Stimulated activated CD8-positive, alpha-beta memory T cell treated with anti-CD3 and anti-CD28 coated beads, Interleukin-2, amount 100 ng/mL, for 1 hour (primary cell): ENCODE measurements around the gene KNCN.
A peak's percentile ranks its signal among the peaks of the same experiment; 100 is the strongest.

Experiments used
- DNase-seq, 2 donors: peaks; one replicate each; pipeline ENCODE4 v3.0.0-alpha.2; 2020; ENCODE audit warnings: low read depth in 2 of 2

The KNCN gene

DNA sequence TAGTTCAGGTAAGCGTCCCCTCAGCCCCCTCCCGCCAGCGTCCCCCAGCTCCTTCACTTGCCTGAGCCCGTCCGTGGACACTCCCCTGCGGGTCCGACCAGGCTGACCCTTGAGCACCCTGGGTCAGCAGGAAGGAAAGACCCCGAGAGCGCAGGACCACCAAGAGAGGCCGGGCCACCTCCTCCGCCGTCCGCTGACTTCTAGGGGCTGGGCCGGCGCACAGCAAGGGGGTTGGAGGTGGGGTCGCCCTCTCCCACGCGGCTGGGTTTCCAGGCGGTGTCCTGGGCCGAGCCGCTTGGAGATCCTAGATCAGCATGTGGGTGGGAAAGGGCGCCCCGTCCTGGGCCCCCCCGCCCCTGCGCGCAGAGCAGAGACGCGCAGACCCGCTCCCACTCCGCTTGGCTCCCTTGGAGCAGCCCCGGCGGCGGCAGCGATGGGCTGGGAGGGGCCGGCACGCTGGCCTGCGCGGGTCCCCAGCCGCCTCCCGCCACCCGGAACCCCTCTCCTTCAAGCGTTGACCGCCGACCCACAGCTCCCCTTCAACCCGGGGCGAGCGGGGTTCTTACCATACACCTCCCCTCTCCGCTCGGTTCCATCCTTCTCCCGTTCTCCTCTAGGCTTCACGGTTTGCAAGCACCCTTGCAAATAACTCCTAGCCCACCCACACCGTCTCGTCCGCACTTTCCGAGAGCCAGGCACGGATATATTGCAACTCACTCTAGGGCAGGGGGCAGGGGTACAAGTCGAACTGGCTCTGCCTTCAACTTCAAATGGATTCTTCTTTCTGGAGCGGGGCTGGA, 7.5 kb downstream of the KNCN start:
- no peak for DNase-seq

DNA sequence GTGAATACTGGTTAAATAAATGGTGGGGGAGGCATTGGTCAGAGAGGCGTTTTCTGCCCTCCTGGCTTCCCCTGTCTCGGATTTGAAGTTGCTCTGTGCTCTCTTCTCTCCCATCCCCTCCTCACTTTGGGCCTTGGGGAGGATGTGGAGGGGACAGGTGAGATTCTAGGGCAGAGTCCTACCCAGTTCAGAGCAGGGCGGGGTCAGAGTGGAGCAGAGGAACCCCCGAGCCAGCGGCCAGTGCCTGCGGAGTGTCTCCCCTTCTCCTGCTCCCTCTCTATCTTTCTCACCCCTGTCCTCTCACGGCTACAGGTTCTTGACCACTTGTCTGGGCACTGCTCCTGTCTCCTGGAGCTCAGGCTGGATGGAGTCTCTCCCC, 8.1 kb downstream of the KNCN start:
- no peak for DNase-seq

DNA sequence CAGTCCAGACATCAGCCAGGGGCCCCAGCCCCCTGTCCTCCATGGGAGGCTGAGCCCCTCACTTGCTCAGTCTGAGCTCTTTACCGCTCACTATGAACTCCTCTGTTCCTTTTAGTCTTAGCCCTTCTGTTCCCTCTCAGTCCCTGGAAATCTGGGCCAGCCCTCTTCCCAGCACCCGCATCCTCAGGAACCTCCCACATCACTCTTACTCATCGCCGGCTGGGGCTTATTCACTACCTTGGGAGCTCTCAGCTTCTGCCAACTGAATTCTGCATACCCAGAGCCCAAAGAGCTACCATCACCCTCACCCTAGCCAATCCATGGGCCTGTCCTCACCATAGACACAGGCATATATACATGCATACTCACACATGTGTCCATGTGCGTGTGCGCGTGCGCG, 11.5 kb downstream of the KNCN start:
- no peak for DNase-seq

DNA sequence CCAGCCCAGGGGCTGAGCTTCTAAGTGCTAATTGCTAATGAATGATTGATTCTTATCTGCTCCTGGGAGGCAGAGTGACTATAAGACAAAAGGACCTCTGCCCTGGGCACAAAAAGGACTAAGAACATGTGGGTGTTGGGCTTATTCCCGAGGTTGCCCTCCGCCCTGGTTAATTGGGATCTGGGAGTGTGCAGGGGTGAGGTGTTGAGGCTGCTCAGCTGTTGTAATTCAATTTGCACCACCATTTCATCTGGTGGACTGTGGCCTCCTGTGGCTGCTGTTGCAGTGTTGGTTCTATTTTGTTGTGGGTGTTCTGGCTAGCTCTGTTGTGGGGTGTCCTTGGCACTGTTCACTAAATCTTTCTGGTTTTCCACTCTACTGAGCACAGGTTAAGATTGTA, 13.3 kb downstream of the KNCN start:
- DNase-seq, result no peak

DNA sequence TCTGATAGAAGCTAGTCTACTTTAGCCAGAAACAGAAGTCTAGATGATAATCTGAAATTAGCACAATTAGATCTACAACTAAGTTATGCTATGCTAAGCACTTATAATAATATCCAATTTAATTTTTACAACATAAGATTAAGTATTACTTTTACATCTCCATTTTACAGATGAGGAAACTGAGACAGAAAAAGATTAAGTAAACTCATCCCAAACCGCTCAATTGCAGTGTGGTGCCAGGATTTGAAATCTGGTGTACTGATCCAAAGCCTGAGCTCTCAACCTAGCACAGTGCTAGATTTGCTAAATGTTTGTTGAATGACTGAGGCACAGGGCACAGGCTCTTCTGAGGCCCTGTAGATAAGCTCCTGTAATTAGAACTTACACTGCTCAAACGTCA, 13.8 kb downstream of the KNCN start:
- DNase-seq, result no peak

DNA sequence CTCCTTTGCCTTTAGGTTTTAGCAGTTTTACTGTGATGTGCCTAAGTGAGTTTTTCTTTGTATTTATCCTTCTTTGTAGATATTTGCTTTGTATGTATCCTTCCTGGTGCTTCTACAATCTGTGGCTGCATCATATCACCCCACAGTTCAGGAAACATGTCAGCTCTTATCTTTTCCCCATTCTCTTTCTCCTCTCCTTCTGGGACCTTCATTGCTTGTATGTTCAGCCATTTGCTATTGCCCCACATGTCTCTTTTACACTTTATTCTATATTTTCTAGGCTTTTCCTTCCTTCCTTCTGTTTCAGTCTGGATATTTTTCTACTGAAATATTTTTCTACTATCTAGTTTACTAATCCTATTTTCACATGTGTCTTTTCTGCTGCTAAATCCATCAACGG, 14.9 kb downstream of the KNCN start:
- no peak for DNase-seq

DNA sequence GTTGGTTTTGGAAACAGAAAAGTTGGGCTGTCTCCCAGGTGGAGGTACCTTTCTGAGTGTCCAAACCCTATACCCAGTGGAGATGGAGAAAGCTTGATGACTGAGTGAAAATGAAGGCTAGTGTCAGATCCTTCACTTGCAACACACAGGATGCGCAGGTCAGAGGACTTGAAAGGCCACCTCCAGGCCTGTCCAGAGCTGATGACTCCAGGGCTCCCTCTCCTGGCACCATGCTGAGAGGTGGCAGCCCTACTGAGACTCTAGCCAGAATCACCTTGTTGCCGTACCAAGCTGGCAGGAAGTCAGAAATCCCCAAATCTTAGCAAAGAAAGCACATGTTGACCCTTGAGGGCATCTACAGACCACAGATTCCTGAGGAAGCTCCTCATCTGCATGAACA, 16.4 kb downstream of the KNCN start:
- no peak for DNase-seq

DNA sequence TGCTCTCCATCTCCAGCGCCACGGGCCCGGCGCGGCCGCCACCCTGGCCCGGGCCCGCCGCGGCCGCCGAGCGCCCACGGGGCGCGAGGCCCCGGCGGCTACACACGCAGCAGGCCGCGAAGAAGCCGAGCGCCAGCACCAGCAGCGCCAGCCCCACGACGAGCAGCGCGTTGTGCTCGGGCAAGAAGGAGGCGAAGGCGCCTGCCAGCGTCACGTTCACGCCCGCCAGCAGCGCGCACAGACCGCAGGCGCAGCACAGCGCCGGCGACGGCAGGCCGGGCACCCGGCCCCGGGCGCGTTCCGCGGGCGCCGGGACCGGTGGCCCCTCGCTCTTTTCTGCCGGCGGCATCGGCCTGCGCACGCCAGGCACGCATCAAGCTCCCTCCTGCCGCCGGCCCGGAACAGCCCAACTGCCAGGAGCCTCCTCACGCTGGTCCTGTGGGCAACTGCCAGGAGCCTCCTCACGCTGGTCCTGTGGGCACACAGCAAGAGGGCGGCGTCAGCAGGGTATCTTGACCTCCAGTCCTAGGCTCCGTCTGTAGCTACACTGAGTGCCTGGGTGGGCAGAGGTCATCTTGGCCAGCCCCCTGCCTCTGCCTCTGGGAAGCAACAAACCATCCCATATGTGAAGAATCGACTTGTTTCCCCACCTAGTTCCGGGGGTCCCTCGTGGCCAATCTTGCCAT, 18.1 kb downstream of the KNCN start:
- peak in 1 of 2 donors; percentile 16 for DNase-seq

DNA sequence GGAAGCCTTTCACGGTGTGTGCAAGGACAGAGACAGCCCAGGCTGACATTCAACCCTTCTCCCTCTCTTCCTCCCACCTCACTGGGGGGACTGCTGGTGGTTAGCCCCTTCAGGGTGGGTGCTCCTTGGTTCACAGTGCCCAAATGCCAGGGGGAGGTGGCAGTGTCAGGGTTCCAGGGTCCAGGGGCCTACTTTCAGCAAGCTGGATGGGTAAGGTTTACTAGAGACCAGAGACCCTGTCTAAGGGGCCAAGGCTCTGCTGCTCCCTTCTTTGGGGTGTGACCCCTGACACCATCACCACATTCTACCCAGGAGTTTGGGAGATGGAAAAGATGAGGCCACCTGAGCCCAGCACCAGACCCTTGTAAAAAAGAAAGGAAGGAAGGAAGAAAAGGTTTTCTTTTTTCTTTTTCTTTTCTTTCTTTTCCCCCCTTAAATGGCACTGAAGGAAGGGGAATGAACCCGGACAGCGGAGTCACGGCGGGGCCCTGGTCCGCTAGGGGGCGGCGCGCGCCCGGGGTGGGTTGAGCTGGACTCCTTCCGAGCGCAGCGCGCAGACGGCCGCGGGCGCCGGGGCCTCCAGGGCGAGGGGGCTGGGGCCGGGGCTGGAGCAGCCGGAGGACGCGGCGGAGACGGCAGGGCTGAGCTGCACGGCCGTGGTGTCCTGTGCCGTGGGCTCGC, 18.8 kb downstream of the KNCN start:
- DNase-seq, result peak; percentile 46 to 58

DNA sequence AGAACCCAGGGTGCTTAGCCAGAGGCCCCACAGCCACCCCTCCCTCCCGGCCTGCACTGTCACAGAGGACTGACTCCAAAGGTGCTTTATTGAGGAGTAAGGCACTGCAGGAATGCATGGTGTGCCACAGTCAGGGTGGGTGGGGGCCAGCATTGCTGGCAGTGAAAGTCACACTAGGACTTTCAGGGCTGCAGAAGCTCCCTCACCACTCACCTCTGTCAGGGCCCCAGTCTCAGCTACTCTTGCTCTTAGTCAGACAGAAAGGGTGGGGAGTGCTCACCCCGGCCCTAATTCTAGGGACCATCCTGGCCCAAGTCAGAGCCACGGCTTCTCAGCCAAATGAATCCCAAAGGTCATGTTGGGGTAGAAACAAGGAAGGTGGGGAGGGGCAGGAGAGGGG, 19.4 kb downstream of the KNCN start:
- no peak for DNase-seq

DNA sequence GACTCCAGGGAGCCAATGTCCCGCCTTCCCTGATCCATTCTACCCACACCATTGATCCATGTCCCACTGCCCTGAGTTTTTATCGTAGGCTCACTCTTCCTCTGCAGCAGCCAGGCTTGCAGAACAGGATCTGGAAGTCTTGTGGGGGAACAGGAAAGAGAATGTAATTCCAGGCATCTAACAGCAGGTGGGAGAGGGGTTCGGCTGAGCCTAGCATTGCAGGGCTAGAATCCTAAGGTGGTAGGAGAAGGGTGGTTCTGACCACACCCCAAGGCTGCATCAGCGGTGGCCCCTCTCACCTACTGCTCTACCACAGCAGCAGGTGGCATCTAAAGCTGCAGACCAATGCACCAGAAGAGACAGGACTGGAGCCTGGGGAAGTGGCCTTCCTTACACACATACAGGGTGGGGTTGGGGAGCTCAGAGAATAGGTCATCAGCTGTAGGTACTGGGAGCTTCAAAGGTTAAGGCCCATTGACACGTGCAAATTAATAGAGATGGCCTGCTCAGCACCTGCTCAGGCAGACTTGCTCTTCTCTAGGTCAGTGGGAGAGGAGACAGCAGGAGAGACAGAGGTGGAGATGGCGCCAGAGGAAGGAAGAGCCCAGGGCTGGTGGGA, 20.5 kb downstream of the KNCN start:
- DNase-seq, result no peak

DNA sequence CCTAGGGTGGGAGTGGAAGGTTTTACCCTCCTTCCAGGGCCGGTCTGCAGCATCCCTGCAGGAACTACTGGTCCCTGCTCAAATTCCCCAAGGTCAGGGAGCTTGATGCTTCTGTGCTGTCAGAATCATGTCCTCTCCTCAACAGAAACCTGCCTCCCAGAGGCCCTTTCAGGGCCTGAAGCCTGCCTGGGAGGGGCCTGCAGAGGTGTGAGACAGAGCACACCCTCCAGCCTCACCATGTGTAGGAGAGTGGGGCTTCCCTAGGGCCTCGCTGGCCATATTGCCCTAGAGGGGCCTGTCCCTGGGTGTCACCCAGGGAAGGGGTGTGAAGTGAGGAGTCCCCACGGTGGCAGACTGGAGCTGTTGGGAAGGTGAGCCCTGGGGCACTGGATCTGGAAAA, 21.1 kb downstream of the KNCN start:
- no peak for DNase-seq

DNA sequence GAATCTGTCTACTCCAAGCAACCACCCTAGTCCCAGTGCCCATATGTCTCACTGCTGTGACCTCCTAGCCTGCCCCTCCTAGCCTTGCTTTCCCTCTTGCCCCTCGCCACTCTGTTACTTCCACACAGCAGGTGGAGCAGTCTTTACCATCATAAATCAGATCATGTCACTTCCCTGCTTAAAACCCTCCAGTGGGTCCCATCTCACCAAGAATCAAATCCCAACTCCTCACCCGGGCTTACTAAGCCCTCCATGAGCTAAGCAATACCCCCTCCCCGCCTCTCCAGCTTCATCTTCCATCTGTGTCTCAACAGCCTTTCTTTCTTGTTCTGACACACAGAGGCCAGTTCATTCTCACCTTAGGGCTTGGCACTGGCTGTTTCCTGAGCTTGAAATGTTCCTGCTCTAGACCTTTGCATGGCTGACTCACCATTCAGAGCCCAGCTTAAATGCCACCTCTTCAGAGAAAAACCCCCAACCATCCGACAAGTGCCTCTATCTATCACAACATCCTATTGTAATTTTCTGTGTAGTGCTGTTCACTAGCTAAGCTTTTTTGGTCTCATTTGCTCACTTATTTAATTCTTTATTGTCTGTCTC, 22.3 kb downstream of the KNCN start:
- no peak for DNase-seq

DNA sequence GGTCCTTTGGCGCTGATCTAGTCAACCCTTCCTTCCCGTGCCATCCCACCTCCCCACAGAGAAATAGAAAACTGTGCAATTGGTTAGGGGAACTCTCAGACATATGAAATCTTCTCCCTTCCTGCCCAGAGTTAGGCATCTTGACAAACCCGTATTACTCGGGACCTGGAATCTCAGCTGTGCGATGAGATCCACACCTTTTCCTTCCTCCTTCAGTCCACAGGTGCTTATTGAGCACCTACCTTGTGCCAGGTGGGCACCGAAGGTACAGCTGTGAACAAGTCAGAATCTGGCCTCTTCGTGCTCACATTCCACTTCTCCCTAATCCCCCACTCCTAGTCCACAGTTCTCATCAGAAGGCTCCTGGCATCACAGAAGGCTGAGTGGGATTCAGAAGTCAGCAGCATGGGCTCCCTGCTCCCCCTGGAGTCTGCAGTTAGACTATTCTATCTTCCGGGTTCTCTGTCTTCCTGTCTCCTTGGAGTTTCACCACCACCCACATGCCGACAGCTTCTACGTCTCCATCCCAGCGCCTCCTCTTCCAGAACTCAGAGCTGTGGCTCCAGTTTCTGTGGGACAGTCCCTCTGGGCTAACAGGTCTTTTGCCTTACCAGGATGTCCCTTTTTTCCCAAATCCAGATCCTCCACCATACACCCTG, 23.0 kb downstream of the KNCN start:
- no peak for DNase-seq

DNA sequence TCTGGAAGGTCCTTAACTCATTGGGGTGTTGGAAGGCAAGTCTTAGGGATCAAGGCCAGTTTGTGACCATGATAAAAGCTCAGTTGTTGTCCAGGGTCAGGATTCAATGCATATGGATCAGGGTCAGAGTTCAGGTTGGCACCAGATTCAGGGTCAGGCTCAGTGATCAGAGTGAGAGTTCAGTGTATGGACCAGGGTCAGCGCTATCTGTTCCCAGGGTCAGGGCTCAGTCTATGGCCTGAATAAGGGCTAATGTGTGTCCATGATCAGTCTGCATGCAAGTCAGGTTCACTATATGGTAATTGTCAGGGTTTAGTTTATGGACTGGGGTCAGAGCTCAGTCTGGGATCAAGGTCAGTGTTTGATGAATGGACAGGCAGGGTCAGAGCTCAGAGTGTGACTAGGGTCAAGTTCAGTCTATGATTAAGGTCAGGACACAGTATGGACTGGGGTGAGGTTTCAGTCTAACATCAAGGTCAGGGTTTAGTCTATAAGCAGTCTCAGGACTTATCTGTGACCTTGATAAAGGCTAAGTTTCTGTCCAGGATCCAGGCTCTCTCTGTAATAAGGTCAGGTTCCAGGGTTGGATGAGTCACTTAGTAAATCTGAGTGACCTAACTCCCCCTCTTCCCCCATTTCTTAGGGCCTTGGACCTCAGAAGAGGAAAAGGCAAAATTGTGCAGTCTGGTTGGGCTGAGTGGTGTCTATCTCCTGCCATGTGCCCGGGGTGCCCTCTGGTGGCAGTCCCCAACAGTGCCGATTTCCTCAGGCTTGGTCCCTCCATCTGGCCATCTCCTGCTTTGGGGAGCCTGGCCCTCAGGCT, 23.8 kb downstream of the KNCN start:
- peak; percentile 42 to 43 for DNase-seq

DNA sequence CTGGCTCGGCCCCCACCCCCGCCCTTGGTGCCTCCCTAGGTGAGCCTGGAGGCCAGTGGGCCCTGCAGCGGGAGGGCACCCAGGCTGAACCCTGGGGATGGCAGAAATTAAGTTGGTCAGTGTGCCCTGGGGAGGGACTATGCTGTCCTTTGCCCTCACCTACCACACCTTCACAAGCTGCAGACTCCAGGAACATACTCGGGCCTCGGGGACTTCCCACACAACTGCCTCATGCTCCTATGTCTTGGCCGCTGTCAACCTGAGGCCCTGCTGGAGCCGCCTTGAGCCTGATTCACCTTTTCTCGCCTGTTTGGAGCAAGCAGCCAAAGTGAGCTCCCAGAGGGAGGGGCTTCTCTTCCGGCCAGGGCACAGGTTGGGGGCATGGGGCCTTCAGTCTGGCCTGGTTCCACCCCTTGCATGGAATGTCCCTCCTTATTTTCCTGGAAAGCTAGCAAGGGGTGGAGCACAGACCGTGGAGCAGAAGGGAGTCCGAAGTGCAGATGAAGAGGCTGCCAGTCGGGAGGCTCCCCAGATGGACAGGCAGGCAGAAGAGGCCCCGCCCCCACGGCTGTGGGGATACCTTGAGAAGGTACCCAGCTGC, 24.7 kb downstream of the KNCN start:
- DNase-seq, result no peak

DNA sequence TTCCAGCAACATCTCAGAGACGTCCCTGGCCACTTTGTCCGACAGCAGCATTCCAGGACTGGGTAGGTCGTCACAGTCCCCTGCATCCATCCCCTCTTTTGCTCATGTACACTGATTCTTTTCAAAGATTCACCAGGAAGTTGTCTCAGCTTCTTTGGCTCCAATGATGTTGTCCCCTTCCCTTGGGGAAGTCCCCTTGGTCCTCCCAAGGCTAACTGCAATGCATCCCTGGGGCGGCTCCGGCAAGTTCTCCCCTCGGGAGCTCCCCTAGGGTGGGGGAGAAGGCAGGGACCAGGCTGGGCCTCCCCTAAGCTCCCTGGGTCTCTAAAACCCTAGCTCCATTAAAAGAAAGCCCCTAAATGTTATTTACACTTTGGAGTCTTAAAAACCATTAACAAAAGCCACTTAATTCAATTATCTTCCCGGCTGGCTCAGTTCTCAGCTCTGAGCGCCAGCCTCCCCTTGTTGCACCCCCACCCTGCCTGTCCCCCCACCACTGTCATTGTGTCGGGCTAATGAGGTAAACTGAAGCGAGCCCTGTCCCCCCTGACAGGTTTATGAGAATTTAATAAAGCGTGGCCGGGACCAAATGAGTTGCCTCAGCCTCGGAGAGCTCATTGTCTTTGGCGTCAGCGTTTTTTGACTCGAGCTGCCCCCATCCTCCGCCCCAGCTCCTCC, 25.3 kb downstream of the KNCN start:
- DNase-seq, result no peak

DNA sequence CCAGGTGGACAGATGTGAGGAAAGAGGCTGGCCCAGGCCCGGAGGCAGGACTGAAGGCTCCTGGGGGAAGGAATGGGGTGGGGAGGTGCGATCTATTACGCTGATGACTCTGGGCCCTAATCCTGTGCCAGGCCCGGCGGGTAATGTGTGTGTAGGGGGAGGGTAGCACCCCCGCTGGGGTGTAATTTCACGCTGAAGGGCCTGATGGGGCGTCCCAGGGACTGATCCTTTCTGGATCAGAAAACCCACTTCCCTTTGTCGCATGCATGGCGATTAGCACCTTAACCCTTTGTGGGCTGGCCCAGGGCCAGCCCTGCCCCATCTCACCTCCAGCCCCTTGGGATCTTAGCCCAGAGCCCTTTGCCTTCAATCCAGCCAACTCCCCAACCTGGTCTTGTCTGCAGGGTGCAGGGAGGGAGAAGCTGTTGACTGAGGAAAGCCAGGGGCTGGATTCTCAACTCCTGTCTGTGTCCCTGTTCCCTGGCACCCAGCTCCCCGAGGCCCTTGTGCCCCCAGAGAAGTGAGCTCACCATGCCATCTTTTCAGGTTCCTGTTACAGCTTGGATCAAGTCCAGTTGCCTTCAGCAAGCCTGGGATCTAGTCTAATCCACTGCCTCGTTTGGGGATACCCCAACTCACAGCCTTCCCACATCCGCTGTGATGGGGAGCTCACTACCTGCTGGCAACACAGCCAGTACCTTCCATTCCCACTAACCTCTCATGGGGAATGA, 26.0 kb downstream of the KNCN start:
- DNase-seq, result no peak

DNA sequence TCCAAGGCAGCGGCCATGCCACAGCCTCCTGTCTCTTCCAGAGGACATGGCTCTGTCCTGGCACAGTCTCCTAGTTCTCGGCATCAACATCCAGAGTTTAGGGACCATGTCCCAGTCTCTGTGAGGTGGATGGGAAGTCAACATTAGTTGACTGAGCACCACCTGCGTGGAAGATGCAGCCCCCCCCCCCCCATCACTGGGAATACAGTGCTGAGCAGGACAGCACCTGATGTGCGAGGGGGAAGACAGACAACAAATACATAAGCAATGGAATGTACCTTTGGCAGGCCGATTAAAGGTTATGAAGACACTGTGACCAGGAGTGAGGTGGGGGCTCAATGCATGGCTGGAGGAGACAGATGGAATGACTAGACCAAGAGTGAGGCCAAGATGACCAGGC, 26.6 kb downstream of the KNCN start:
- DNase-seq, result no peak
